Endothelial cell (in vitro differentiated cells): Measurements from ENCODE around the gene CEP250. TPM values are rescaled to one million over a fixed set of nuclear protein-coding genes. Genes with fewer than 3 reads are reported as not detected.

Experiments
- DNase-seq: peaks from one replicate; pipeline ENCODE4 v3.0.0; 2021; ENCODE audit warnings: low spot score
- H3K27ac Mint-ChIP-seq: one replicate; pipeline ENCODE4 v1.8.0; 2021; ENCODE audit warnings: mixed read lengths, inconsistent platforms; ENCODE audit not compliant: unreplicated experiment
- H3K27me3 Mint-ChIP-seq: one replicate; pipeline ENCODE4 v1.8.0; 2021; ENCODE audit warnings: mild to moderate bottlenecking, moderate library complexity, mixed read lengths, inconsistent platforms; ENCODE audit not compliant: unreplicated experiment
- H3K36me3 Mint-ChIP-seq: one replicate; pipeline ENCODE4 v1.8.0; 2021; ENCODE audit warnings: mild to moderate bottlenecking, low read depth, mixed read lengths, inconsistent platforms; ENCODE audit not compliant: unreplicated experiment
- H3K4me1 Mint-ChIP-seq: one replicate; pipeline ENCODE4 v1.8.0; 2021; ENCODE audit warnings: mild to moderate bottlenecking, mixed read lengths, inconsistent platforms; ENCODE audit not compliant: unreplicated experiment
- H3K4me3 Mint-ChIP-seq: one replicate; pipeline ENCODE4 v1.8.0; 2021; ENCODE audit warnings: mild to moderate bottlenecking, mixed read lengths, inconsistent platforms; ENCODE audit not compliant: unreplicated experiment
- H3K9me3 Mint-ChIP-seq: one replicate; pipeline ENCODE4 v1.8.0; 2021; ENCODE audit warnings: mixed read lengths, inconsistent platforms; ENCODE audit not compliant: unreplicated experiment
- total RNA-seq: library from RNA; stranded (reverse); fragmentation: NEBNext Ultra II Directional; extraction: Animal tissue kit (Norgen Biotek cat#: 25700); gene quantifications from one replicate; pipeline ENCODE4 v1.2.1, GENCODE V29; 2021; ENCODE audit not compliant: unreplicated experiment
- TF ChIP-seq, protein P1 (sequence below): fragments of 200-600 bp; sonication (generic); IDR thresholded peaks from one replicate; pipeline ENCODE4 v1.5.0; 2021; ENCODE audit warnings: antibody characterized with exemption; ENCODE audit not compliant: unreplicated experiment

CEP250 gene
- total RNA-seq, 1 donor from 2014 or later = 30.7 TPM

DNA sequence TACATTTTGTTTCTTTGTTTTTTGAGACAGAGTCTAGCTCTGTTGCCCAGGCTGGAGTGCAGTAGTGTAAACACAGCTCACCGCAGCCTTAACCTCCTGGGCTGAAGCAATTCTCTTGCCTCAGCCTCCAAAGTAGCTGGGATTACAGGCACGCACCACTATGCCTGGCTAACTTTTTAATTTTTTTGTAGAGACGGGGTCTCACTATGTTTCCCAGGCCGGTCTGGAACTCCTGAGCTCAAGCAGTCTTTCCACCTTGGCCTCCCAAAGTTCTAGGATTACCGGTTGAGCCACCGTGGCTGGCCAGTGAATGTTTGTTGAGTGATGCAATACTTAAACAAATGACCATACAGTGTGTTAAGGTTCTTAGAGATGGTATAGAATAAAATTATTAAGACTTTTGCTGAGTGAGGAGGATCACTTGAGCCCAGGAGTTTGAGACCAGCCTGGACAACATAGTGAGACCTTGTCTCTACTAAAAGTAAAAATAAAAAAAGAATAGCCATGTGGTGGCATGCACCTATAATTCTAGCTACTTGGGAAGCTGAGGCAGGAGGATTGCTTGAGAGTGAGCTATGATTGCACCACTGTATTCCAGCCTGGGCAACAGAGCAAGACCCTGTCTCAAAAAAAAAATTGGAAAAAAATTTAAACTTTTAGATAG is 13.4 kb downstream of the CEP250 start:
- peaks cover 4% of the 10 kb centered on the region for H3K27me3 Mint-ChIP-seq
- DNase-seq = no peak
- H3K9me3 Mint-ChIP-seq = no peaks in the 10 kb centered on the region
- TF ChIP-seq, protein P1, sequence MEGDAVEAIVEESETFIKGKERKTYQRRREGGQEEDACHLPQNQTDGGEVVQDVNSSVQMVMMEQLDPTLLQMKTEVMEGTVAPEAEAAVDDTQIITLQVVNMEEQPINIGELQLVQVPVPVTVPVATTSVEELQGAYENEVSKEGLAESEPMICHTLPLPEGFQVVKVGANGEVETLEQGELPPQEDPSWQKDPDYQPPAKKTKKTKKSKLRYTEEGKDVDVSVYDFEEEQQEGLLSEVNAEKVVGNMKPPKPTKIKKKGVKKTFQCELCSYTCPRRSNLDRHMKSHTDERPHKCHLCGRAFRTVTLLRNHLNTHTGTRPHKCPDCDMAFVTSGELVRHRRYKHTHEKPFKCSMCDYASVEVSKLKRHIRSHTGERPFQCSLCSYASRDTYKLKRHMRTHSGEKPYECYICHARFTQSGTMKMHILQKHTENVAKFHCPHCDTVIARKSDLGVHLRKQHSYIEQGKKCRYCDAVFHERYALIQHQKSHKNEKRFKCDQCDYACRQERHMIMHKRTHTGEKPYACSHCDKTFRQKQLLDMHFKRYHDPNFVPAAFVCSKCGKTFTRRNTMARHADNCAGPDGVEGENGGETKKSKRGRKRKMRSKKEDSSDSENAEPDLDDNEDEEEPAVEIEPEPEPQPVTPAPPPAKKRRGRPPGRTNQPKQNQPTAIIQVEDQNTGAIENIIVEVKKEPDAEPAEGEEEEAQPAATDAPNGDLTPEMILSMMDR = no peak
- peaks cover 17% of the 10 kb centered on the region for H3K4me1 Mint-ChIP-seq
- H3K36me3 Mint-ChIP-seq = peaks cover 11% of the 10 kb centered on the region
- H3K4me3 Mint-ChIP-seq = no peak overlapping the region
- H3K27ac Mint-ChIP-seq = no peak overlapping the region

DNA sequence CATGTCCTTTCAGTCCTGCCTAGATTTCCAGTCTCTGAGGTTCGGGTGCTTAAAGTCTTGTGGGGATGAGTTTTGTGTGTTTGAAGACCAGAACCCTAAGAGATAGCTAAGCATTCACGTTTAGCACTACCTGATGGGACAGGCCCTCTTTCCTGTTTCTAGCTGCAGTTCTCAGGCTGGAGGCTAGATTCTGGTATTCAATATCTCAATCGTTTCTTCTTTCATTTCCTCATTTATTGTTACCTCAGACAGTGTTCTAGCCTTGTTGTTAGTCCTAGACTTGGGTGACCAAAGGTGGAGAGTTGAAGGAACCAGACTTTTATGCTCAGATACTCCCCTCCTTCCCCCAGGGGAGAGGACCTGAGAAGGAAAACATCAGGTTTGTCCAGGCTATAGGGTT is 16.8 kb downstream of the CEP250 start:
- TF ChIP-seq, protein P1 = no peak

GRCh38 chr20:35473684-35474083 is 18.3 kb downstream of the CEP250 start:
- TF ChIP-seq, protein P1 = no peak
- no peaks in the 10 kb centered on the region for H3K4me1 Mint-ChIP-seq
- no peak overlapping the region for H3K27ac Mint-ChIP-seq
- H3K4me3 Mint-ChIP-seq = no peak overlapping the region
- no peaks in the 10 kb centered on the region for H3K27me3 Mint-ChIP-seq
- DNase-seq = no peak
- peaks cover 15% of the 10 kb centered on the region for H3K36me3 Mint-ChIP-seq
- H3K9me3 Mint-ChIP-seq = no peaks in the 10 kb centered on the region

More for the DNA sequence above, 16.8 kb downstream of the CEP250 start:
- no peaks in the 10 kb centered on the region for H3K27me3 Mint-ChIP-seq
- DNase-seq = no peak
- H3K27ac Mint-ChIP-seq = no peak overlapping the region
- no peak overlapping the region for H3K4me3 Mint-ChIP-seq
- peaks cover 7% of the 10 kb centered on the region for H3K36me3 Mint-ChIP-seq
- H3K9me3 Mint-ChIP-seq = no peaks in the 10 kb centered on the region
- peaks cover 6% of the 10 kb centered on the region for H3K4me1 Mint-ChIP-seq

DNA sequence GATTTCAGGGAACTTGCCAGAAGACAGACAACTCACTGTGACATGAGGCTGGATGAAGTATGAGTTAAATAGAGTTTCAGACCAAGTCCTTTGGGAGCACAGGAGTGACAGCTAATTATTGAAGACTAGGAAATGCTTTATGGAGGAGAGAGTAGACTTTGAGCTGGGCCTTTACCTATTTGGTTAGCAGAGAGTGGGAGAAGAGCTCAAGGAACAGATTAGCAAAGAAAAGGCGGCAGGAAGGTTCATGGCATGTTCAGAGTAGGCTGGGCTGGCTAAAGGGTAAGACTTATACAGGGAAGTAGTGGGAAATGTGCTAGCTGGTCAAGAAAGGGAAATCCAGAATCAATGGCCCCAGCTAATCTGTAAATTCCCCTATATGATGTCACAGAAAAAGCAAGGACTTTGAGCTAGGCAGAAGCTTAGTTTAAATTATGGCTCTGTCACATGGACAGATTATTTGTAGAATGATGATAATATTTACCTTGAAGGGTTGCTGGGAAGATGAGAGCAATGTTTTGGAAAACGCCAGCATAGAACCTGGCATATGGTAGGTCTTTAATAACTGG is 19.0 kb downstream of the CEP250 start:
- Mint-ChIP-seq H3K9me3 (no peaks in the 10 kb centered on the region), H3K27ac (no peak overlapping the region), H3K27me3 (no peaks in the 10 kb centered on the region), H3K4me3 (no peak overlapping the region), H3K36me3 (peaks cover 20% of the 10 kb centered on the region), H3K4me1 (no peaks in the 10 kb centered on the region)
- DNase-seq = no peak
- TF ChIP-seq, protein P1 = no peak

GRCh38 chr20:35476288-35476687 is 20.9 kb downstream of the CEP250 start:
- Mint-ChIP-seq H3K4me1 (no peaks in the 10 kb centered on the region), H3K36me3 (peaks cover 18% of the 10 kb centered on the region), H3K9me3 (no peaks in the 10 kb centered on the region), H3K27ac (no peak overlapping the region), H3K4me3 (no peak overlapping the region), H3K27me3 (no peaks in the 10 kb centered on the region)
- no peak for DNase-seq
- TF ChIP-seq, protein P1 = no peak
